Fibroblast of mammary gland (primary cell): ENCODE measurements around the gene PRKAR1B.

ENCODE experiments used
- DNase-seq: peaks from one replicate; pipeline ENCODE4 v3.0.0-alpha.2; 2010; ENCODE audit warnings: low read depth
- H3K4me3 ChIP-seq: 2 replicates; pipeline ENCODE4 v1.5.1; 2011; ENCODE audit warnings: low read depth, mild to moderate bottlenecking, low read length, moderate library complexity; ENCODE audit not compliant: control insufficient read depth
- TF ChIP-seq, protein P1 (sequence below): conservative IDR thresholded peaks from 2 replicates; pipeline ENCODE4 v1.5.1; 2011; ENCODE audit warnings: low read depth, low read length, inconsistent platforms; ENCODE audit not compliant: control insufficient read depth, insufficient read depth

PRKAR1B gene

DNA sequence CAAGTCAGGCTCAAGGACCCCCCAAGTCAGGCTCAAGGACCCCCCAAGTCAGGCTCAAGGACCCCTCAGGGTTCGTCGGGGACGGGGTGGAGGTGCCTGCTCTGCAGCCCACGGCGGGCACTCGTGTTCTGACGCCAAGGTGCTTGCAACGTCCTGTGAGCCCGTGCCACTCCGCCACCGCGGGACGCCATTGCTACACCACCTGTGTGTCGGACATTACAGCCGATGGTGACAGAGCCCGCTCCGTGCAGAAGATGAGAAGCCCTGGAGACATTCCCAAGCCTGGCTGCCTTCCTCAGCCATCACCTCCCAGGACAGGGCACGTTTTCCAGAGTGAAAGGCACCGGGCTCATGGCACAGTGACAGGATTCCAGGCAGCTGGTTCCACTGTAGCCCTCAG, 98.3 kb downstream of the PRKAR1B start:
- no peak for DNase-seq
- TF ChIP-seq, protein P1, sequence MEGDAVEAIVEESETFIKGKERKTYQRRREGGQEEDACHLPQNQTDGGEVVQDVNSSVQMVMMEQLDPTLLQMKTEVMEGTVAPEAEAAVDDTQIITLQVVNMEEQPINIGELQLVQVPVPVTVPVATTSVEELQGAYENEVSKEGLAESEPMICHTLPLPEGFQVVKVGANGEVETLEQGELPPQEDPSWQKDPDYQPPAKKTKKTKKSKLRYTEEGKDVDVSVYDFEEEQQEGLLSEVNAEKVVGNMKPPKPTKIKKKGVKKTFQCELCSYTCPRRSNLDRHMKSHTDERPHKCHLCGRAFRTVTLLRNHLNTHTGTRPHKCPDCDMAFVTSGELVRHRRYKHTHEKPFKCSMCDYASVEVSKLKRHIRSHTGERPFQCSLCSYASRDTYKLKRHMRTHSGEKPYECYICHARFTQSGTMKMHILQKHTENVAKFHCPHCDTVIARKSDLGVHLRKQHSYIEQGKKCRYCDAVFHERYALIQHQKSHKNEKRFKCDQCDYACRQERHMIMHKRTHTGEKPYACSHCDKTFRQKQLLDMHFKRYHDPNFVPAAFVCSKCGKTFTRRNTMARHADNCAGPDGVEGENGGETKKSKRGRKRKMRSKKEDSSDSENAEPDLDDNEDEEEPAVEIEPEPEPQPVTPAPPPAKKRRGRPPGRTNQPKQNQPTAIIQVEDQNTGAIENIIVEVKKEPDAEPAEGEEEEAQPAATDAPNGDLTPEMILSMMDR = no peak
- H3K4me3 ChIP-seq = no peak overlapping the region

- TF ChIP-seq, protein P1 = no peak
- DNase-seq = no peak
- H3K4me3 ChIP-seq = no peak overlapping the region
These were observed 98.7 kb downstream of the PRKAR1B start for GRCh38 chr7:628402-628763.

DNA sequence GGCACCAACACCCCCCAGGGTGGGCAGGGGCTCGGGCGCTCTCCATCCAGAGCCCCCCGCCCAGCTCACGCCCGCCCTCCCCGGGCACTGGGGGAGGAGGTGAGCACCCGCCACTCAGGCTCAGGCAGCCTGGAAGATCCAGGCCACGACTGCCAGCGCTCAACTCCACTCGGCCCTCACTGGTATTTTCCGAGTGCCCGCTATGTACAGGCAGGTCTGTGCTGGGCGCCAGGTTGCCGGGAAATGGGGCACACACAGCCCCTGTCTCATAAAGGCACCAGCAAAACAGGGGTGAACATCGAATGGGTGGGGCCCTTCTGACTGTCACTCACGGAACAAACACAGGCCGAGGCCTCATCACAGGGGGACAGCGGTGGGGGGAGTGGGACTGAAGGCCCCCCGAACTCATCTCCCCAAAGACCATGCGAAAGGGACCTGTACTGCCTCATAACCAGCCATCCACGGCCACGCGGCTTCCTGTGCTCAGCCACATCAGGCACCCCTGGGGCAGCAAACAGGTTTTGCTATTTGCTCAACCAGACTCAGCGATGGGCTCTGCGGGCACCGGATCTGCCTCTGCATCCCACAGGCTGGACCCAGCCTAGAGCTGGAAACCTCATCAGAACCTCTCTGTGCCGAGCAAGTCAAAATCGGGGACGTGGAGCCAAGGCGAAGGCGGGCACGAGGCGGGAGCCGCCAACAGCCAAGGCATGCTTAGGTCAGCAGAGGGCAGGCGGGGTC, 99.2 kb downstream of the PRKAR1B start:
- no peak for DNase-seq
- H3K4me3 ChIP-seq = no peak overlapping the region
- TF ChIP-seq, protein P1 = no peak

GRCh38 chr7:625376-625971, 101.6 kb downstream of the PRKAR1B start:
- TF ChIP-seq, protein P1 = no peak
- DNase-seq = no peak
- H3K4me3 ChIP-seq = no peak overlapping the region

GRCh38 chr7:623464-623863, 103.6 kb downstream of the PRKAR1B start:
- H3K4me3 ChIP-seq = no peak overlapping the region
- TF ChIP-seq, protein P1 = no peak
- no peak for DNase-seq

DNA sequence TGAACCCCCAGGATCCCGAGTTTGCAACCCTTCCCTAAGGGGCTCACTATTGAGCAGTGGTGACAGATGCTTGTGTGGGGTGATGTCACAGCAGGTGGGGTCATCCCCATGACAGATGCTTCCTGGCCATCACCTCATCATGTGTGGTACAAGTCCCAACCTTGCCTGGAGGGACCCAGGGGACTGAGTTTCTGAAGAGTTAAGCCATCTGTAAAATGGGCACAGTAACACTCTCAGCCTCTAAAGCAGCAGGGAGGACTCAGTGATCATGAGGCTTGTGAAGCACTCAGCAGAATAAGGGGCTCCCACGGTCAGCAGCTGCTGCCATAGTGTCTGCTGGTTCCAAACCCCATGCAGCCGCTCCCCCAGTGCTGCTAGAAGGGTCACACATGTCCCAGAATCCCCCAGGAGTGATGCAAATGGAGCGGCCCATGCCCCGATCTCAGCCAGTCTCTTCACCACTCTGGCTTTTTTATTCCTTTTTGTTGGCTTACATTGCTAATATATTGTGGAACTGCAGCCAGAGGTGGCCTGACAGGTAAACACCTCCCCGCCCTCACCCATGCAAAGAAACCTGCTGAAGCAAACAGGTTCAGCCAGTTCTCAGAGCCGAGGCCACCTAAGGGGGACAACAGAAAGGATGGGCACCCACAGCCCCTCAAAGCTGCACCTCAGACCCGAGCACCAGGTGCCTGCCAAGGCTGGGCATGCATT, 105.4 kb downstream of the PRKAR1B start:
- TF ChIP-seq, protein P1 = no peak
- DNase-seq = no peak
- no peak overlapping the region for H3K4me3 ChIP-seq
